Measurements from ENCODE around the gene KIF18B. TPM values are rescaled to one million over a fixed set of nuclear protein-coding genes. Genes with fewer than 3 reads are reported as not detected.

KIF18B gene
- total RNA-seq, 2 experiments from 2014 or later = 42.2 to 126 TPM

DNA sequence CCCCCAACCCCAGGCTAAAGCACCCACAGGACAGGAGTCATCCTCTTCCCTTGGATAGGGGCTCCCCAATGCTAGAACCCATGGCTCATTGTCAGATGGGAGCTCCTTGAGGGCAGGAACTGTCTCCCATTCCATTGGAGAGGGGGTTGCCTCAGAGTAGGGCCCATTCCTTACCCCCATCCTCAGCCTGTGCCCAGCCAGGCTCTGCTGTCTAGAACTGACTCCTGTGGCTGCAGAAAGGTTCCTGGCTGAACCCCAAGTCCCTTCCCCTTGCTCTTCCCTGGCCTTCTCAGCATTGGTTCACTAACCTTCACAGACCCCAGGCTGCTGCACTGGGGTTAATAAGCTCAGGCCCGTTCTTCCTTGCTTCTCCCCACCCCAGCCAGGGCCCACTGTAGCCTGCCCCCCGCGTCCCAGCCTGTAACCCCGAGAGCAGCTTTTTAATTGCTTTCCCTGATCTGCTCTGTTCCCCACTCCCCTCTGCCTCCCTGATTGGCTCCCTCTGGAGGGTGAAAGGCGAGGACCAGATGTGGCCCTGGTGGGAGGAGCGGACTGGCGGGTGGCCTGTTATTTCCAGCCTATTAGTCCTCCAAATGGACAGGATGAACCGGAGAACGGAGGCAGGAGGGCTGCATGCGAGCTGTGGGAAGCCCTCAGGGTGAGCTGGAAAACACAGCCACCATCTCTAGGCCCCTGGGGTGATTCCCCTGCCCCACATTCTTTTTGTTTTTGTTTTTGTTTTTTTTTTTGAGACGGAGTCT is 26.3 kb downstream of the KIF18B start:
- CTCF ChIA-PET (ENCODE audit: unreplicated experiment) = interaction anchor here (1.1 to 1.3 kb wide), 2 partner anchors 9 to 56 kb away, joined by 3 to 4 read pairs; no protein-coding TSS in a partner anchor
- H2AFZ ChIP-seq (ENCODE audit: low read length) = no peak overlapping the region; the same call in 1 of the 2 replicates

DNA sequence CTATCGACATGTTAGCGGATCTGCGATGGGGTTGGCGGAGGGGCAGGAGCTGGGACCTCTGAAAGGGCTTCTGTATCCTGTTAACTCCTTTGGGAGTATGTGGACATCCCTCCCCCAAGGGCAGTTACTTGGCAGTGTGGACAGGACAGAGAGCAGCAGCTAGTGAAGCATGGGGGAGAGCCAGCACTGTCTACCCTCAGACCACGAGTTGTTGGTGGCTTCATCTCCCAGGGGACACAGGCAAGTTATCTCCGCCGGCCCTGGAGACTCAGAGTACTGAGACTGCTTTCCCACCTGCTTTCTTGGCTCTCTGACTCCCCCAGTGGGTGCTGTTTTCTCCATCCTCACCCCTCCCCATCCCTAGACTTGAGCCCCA is 27.0 kb downstream of the KIF18B start:
- H3K4me2 ChIP-seq (ENCODE audit: low read length) = peak overlapping the region; percentile 21
- no peaks in the 10 kb centered on the region for H4K20me1 ChIP-seq (ENCODE audit: insufficient read depth, low read length)
- no peaks in the 10 kb centered on the region for H3K9me2 ChIP-seq (ENCODE audit: insufficient read depth, low read length)
- peaks cover 23% of the 10 kb centered on the region for H3K4me1 ChIP-seq (ENCODE audit: insufficient read depth, low read length, poor library complexity, severe bottlenecking)
- peak; percentile 46 for DNase-seq (ENCODE audit: low spot score)
- H3K9me3 ChIP-seq (ENCODE audit: low read length) = no peaks in the 10 kb centered on the region
- H3K36me3 ChIP-seq (ENCODE audit: insufficient read depth, low read length) = peaks cover 2% of the 10 kb centered on the region
- TF ChIP-seq, protein P1, sequence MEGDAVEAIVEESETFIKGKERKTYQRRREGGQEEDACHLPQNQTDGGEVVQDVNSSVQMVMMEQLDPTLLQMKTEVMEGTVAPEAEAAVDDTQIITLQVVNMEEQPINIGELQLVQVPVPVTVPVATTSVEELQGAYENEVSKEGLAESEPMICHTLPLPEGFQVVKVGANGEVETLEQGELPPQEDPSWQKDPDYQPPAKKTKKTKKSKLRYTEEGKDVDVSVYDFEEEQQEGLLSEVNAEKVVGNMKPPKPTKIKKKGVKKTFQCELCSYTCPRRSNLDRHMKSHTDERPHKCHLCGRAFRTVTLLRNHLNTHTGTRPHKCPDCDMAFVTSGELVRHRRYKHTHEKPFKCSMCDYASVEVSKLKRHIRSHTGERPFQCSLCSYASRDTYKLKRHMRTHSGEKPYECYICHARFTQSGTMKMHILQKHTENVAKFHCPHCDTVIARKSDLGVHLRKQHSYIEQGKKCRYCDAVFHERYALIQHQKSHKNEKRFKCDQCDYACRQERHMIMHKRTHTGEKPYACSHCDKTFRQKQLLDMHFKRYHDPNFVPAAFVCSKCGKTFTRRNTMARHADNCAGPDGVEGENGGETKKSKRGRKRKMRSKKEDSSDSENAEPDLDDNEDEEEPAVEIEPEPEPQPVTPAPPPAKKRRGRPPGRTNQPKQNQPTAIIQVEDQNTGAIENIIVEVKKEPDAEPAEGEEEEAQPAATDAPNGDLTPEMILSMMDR (conservative IDR thresholded peaks at IDR 0.05; ENCODE audit: low read length) = no peak
- TF ChIP-seq EZH2phosphoT487 (IDR thresholded peaks at IDR 0.05; ENCODE audit: borderline replicate concordance, low read depth, low read length) = no peak
- no peaks in the 10 kb centered on the region for H3K79me2 ChIP-seq (ENCODE audit: insufficient read depth, low read depth, low read length)
- ChIA-PET CTCF (ENCODE audit: unreplicated experiment) (interaction anchor here (0.6 to 1.3 kb wide), 6 partner anchors 9 to 215 kb away, joined by 3 to 5 read pairs (median 3); partner anchors contain the start of gene ACBD4), POLR2A (interaction anchor here (0.6 to 1.4 kb wide), 4 partner anchors 10 to 132 kb away, joined by 3 to 5 read pairs (median 4); no protein-coding TSS in a partner anchor)
- H2AFZ ChIP-seq (ENCODE audit: low read length) = peak overlapping the region; percentile 4; the same call in 1 of the 2 replicates
- no TSS peak for BruUV-seq (replicated peaks)
- intact Hi-C loops (cut with micrococcal nuclease; ENCODE audit: unreplicated experiment) = loop anchor here (1.0 to 2.0 kb wide), 3 partner anchors 102 to 213 kb away; no protein-coding TSS in a partner anchor
- H3K27ac ChIP-seq (ENCODE audit: low read depth, low read length, poor library complexity, severe bottlenecking) = no peak overlapping the region
- no peak overlapping the region for H3K4me3 ChIP-seq (ENCODE audit: low read depth, low read length, poor library complexity, severe bottlenecking)

More for the DNA sequence above, 26.3 kb downstream of the KIF18B start:
- peaks cover 9% of the 10 kb centered on the region for H3K36me3 ChIP-seq (ENCODE audit: insufficient read depth, low read length)
- intact Hi-C loops (cut with micrococcal nuclease; ENCODE audit: unreplicated experiment) = loop anchor here (2.0 kb wide), 1 partner anchor 177 kb away; no protein-coding TSS in a partner anchor
- no peak for DNase-seq (ENCODE audit: low spot score)
- H3K4me1 ChIP-seq (ENCODE audit: insufficient read depth, low read length, poor library complexity, severe bottlenecking) = peaks cover 23% of the 10 kb centered on the region
- no peak overlapping the region for H3K4me3 ChIP-seq (ENCODE audit: low read depth, low read length, poor library complexity, severe bottlenecking)
- BruUV-seq (replicated peaks) = no TSS peak
- H3K9me2 ChIP-seq (ENCODE audit: insufficient read depth, low read length) = no peaks in the 10 kb centered on the region
- no peaks in the 10 kb centered on the region for H3K79me2 ChIP-seq (ENCODE audit: insufficient read depth, low read depth, low read length)
- H3K9me3 ChIP-seq (ENCODE audit: low read length) = no peaks in the 10 kb centered on the region
- no peaks in the 10 kb centered on the region for H4K20me1 ChIP-seq (ENCODE audit: insufficient read depth, low read length)
- no peak overlapping the region for H3K27ac ChIP-seq (ENCODE audit: low read depth, low read length, poor library complexity, severe bottlenecking)
- H3K4me2 ChIP-seq (ENCODE audit: low read length) = peak overlapping the region; percentile 21
- TF ChIP-seq, protein P1 (conservative IDR thresholded peaks at IDR 0.05; ENCODE audit: low read length) = no peak
- no peak for TF ChIP-seq EZH2phosphoT487 (IDR thresholded peaks at IDR 0.05; ENCODE audit: borderline replicate concordance, low read depth, low read length)
- POLR2A ChIA-PET = interaction anchor here (0.6 to 1.4 kb wide), 2 partner anchors 25 to 131 kb away, joined by 5 read pairs; no protein-coding TSS in a partner anchor

Measured in OCI-LY7 (cell line).